Eye (tissue), 1 donor: Measurements from ENCODE around the gene HSD3B7.

Source experiments
- DNase-seq: peaks from one replicate; pipeline ENCODE4 v3.0.0-alpha.2; 2015

Gene HSD3B7

GRCh38 chr16:30983898-30984610 is 953 bp upstream of the HSD3B7 start:
- DNase-seq = no peak

GRCh38 chr16:30985401-30986128 is 558 bp downstream of the HSD3B7 start:
- peak; percentile 42 for DNase-seq

GRCh38 chr16:30986129-30986991 is 1.4 kb downstream of the HSD3B7 start:
- DNase-seq = no peak

GRCh38 chr16:30987581-30988190 is 2.7 kb downstream of the HSD3B7 start:
- no peak for DNase-seq

GRCh38 chr16:30989469-30990047 is 4.6 kb downstream of the HSD3B7 start:
- no peak for DNase-seq

GRCh38 chr16:30990105-30990504 is 5.1 kb downstream of the HSD3B7 start:
- no peak for DNase-seq

- no peak for DNase-seq
Observed at GRCh38 chr16:30991052-30991451, 6.0 kb downstream of the HSD3B7 start.

GRCh38 chr16:30992276-30992780 is 7.3 kb downstream of the HSD3B7 start:
- no peak for DNase-seq

GRCh38 chr16:30992931-30993816 is 8.2 kb downstream of the HSD3B7 start:
- no peak for DNase-seq

- no peak for DNase-seq
Observed at GRCh38 chr16:30995927-30996323, 10.9 kb downstream of the HSD3B7 start.

GRCh38 chr16:30996324-30996984 is 11.4 kb downstream of the HSD3B7 start:
- no peak for DNase-seq

GRCh38 chr16:30996985-30997724 is 12.1 kb downstream of the HSD3B7 start:
- DNase-seq = peak; percentile 64

- DNase-seq = no peak
Observed at GRCh38 chr16:30997725-30998711, 13.0 kb downstream of the HSD3B7 start.

GRCh38 chr16:30998852-30999761 is 14.1 kb downstream of the HSD3B7 start:
- DNase-seq = no peak

GRCh38 chr16:31000671-31001382 is 15.8 kb downstream of the HSD3B7 start:
- no peak for DNase-seq

- DNase-seq = no peak
Observed at GRCh38 chr16:31001507-31002249, 16.7 kb downstream of the HSD3B7 start.
